Measurements from ENCODE around the gene MRPL36. TPM values are rescaled to one million over a fixed set of nuclear protein-coding genes. Genes with fewer than 3 reads are reported as not detected.
"Not testable (repeated sequence)": the region's sequence is repeated elsewhere in the genome, so short reads cannot be mapped to it uniquely, and the experiment has no call there.

Gene MRPL36
- total and polyA plus RNA-seq, 2 experiments from 2014 or later, result 47.5 to 149 TPM

DNA sequence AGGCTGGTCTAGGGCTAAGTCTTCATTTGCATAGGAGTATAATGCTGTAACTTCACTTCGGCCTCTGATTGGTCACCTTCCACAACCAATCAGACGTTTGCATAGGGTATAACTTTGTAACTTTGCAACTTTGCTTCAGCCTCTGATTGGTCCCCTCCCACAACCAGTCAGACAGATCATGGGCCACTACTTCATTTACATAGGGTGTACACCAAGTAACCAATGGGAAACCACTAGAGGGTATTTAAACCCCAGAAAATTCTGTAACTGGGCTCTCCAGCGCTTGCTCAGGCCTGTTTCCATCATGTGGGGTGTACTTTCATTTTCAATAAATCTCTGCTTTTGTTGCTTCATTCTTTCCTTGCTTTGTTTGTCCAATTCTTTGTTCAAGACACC lies 10.2 kb downstream of the MRPL36 start:
- H3K27me3 Mint-ChIP-seq (ENCODE audit: insufficient read depth, low read depth, poor library complexity); H4K20me1 ChIP-seq (replicated peaks; ENCODE audit: insufficient read depth); H3K79me2 ChIP-seq (replicated peaks; ENCODE audit: insufficient read depth); ATAC-seq; H3K27ac Mint-ChIP-seq; DNase-seq (ENCODE audit: low spot score); H3K27me3 ChIP-seq (ENCODE audit: insufficient read depth); H3K36me3 ChIP-seq (ENCODE audit: insufficient read depth); H3K9me3 Mint-ChIP-seq; H3K4me3 Mint-ChIP-seq; H3K4me3 ChIP-seq; H2AFZ ChIP-seq; H3K27ac ChIP-seq (ENCODE audit: low read depth); H3K36me3 Mint-ChIP-seq (ENCODE audit: low read depth); H3K9me2 ChIP-seq (ENCODE audit: insufficient read depth); H3F3A ChIP-seq (replicated peaks; ENCODE audit: low read depth): not testable (repeated sequence)
- Histone ChIP-seq H3K4me1 (ENCODE audit: insufficient read depth) (peaks cover 15% of the 10 kb centered on the region), H3K4me2 (peak overlapping the region; percentile 22; the same call in 1 of the 2 replicates)
- peaks cover 37% of the 10 kb centered on the region for H3K4me1 Mint-ChIP-seq

- Histone ChIP-seq H4K20me1 (replicated peaks; ENCODE audit: insufficient read depth) (no peaks in the 10 kb centered on the region), H3K27me3 (ENCODE audit: insufficient read depth) (no peaks in the 10 kb centered on the region), H2AFZ (no peak overlapping the region), H3K36me3 (ENCODE audit: insufficient read depth) (no peaks in the 10 kb centered on the region), H3K9me2 (ENCODE audit: insufficient read depth) (no peaks in the 10 kb centered on the region), H3K27ac (ENCODE audit: low read depth) (no peak overlapping the region), H3K79me2 (replicated peaks; ENCODE audit: insufficient read depth) (no peaks in the 10 kb centered on the region), H3F3A (replicated peaks; ENCODE audit: low read depth) (peaks cover 7% of the 10 kb centered on the region; the same call in 1 of the 2 replicates), H3K4me2 (no peak overlapping the region), H3K4me3 (no peak overlapping the region), H3K4me1 (ENCODE audit: insufficient read depth) (peaks cover 15% of the 10 kb centered on the region)
- no peaks in the 10 kb centered on the region for H3K36me3 Mint-ChIP-seq (ENCODE audit: low read depth)
- H3K27me3 Mint-ChIP-seq (ENCODE audit: insufficient read depth, low read depth, poor library complexity), result peaks cover 9% of the 10 kb centered on the region
- TF ChIP-seq ZNF114 (CRISPR knock-in tag; IDR thresholded peaks at IDR 0.05), result no peak
- no peak for TF ChIP-seq JUNB (IDR thresholded peaks at IDR 0.05; ENCODE audit: unreplicated experiment)
- TF ChIP-seq ZNF331 (CRISPR knock-in tag; IDR thresholded peaks at IDR 0.05; ENCODE audit: low read depth), result no peak
- TF ChIP-seq CREB1 (CRISPR knock-in tag; IDR thresholded peaks at IDR 0.05; ENCODE audit: low read depth), result no peak
- no peak for TF ChIP-seq STAT1 (IDR thresholded peaks at IDR 0.05; ENCODE audit: unreplicated experiment)
- no peak for TF ChIP-seq ZNF462 (CRISPR knock-in tag; IDR thresholded peaks at IDR 0.05)
- no peak for TF ChIP-seq EZH2phosphoT487 (IDR thresholded peaks at IDR 0.05; ENCODE audit: unreplicated experiment)
- TF ChIP-seq NANOG (IDR thresholded peaks at IDR 0.05; ENCODE audit: borderline replicate concordance), result no peak
- TF ChIP-seq, protein P1, sequence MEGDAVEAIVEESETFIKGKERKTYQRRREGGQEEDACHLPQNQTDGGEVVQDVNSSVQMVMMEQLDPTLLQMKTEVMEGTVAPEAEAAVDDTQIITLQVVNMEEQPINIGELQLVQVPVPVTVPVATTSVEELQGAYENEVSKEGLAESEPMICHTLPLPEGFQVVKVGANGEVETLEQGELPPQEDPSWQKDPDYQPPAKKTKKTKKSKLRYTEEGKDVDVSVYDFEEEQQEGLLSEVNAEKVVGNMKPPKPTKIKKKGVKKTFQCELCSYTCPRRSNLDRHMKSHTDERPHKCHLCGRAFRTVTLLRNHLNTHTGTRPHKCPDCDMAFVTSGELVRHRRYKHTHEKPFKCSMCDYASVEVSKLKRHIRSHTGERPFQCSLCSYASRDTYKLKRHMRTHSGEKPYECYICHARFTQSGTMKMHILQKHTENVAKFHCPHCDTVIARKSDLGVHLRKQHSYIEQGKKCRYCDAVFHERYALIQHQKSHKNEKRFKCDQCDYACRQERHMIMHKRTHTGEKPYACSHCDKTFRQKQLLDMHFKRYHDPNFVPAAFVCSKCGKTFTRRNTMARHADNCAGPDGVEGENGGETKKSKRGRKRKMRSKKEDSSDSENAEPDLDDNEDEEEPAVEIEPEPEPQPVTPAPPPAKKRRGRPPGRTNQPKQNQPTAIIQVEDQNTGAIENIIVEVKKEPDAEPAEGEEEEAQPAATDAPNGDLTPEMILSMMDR (conservative IDR thresholded peaks at IDR 0.05; ENCODE audit: low read depth in 2 of 2), result no peak
- no peak for TF ChIP-seq REST (IDR thresholded peaks at IDR 0.05; ENCODE audit: unreplicated experiment)
- TF ChIP-seq POLR2AphosphoS5 (IDR thresholded peaks at IDR 0.05; ENCODE audit: low read depth), result no peak
- ATAC-seq, result peak; percentile 48
- H3K27ac Mint-ChIP-seq, result no peak overlapping the region
- H3K4me3 Mint-ChIP-seq, result no peak overlapping the region
- DNase-seq (ENCODE audit: low spot score), result peak; percentile 35
- no peaks in the 10 kb centered on the region; the same call in 2 of the 3 replicates for H3K9me3 Mint-ChIP-seq
- H3K4me1 Mint-ChIP-seq, result peaks cover 37% of the 10 kb centered on the region
Measured at GRCh38 chr5:1788828-1789227, 10.8 kb downstream of the MRPL36 start.

All from GM23338 (cell line).